Panc1 (cell line): ENCODE results near the gene CATSPERD.

ENCODE experiments used
- CTCF ChIP-seq: fragments of 450-650 bp; IDR thresholded peaks from 2 replicates; pipeline ENCODE4 v1.5.1; 2017; ENCODE audit warnings: mild to moderate bottlenecking
- POLR2AphosphoS5 ChIP-seq: IDR thresholded peaks from 2 replicates; pipeline ENCODE4 v1.6.1; 2012; ENCODE audit warnings: mild to moderate bottlenecking, low read depth, low read length, moderate library complexity
- REST ChIP-seq, 2 experiments: IDR thresholded peaks; 2 replicates each; pipeline ENCODE4 v1.6.1; 2011 to 2012; ENCODE audit warnings: low read depth in 2 of 2, control low read depth in 1 of 2, low read length in 1 of 2, mild to moderate bottlenecking in 1 of 2, moderate library complexity in 1 of 2; ENCODE audit not compliant: insufficient read depth in 1 of 2
- TCF7L2 ChIP-seq: IDR thresholded peaks from 2 replicates; pipeline ENCODE4 v1.6.1; 2011; ENCODE audit warnings: mild to moderate bottlenecking, low read depth, low read length, inconsistent platforms

- TF ChIP-seq POLR2AphosphoS5 (peak; percentile 73), CTCF (peak; percentile 90), TCF7L2 (no peak), REST (IDR thresholded peaks at IDR 0.05; ENCODE audit: insufficient read depth in 1 of 2, low read depth in 2 of 2, low read length in 1 of 2) (0 out of 4 replicates have a peak, but pooled peaks of 1 of the 2 experiments have one; percentile 27)
Measured at GRCh38 chr19:5719961-5720790, at the start of gene CATSPERD, which contains the start of gene LONP1.
